Trophoblast cell (in vitro differentiated cells and primary cell): Measurements from ENCODE around the gene SHKBP1.

ENCODE experiments used
- DNase-seq, 2 donors: peaks; one replicate each; pipeline ENCODE4 v3.0.0-alpha.2; 2016
- H2AFZ ChIP-seq: 2 replicates; pipeline ENCODE4 v1.6.1; 2013; ENCODE audit warnings: low read length, moderate library complexity, mild to moderate bottlenecking; ENCODE audit not compliant: insufficient read depth, poor library complexity
- H2AK5ac ChIP-seq: 2 replicates; pipeline ENCODE4 v1.6.1; 2013; ENCODE audit warnings: mild to moderate bottlenecking, low read length
- H2BK120ac ChIP-seq: 2 replicates; pipeline ENCODE4 v1.6.1; 2013; ENCODE audit warnings: low read length, mild to moderate bottlenecking, moderate library complexity; ENCODE audit not compliant: insufficient read depth, poor library complexity
- H2BK12ac ChIP-seq: 2 replicates; pipeline ENCODE4 v1.6.1; 2013; ENCODE audit warnings: mild to moderate bottlenecking, low read length, moderate library complexity
- H2BK5ac ChIP-seq: 2 replicates; pipeline ENCODE4 v1.6.1; 2013; ENCODE audit warnings: low read length, low read depth, moderate library complexity, mild to moderate bottlenecking; ENCODE audit not compliant: poor library complexity
- H3K14ac ChIP-seq: 2 replicates; pipeline ENCODE4 v1.6.1; 2013; ENCODE audit warnings: mild to moderate bottlenecking, low read length
- H3K18ac ChIP-seq: 2 replicates; pipeline ENCODE4 v1.6.1; 2013; ENCODE audit warnings: mild to moderate bottlenecking, low read length
- H3K23ac ChIP-seq: 2 replicates; pipeline ENCODE4 v1.6.1; 2013; ENCODE audit warnings: low read length
- H3K27ac ChIP-seq: 2 replicates; pipeline ENCODE4 v1.5.1; 2013; ENCODE audit warnings: low read depth, mild to moderate bottlenecking, inconsistent platforms, low read length, moderate library complexity
- H3K27me3 ChIP-seq: 2 replicates; pipeline ENCODE4 v1.6.1; 2013; ENCODE audit warnings: inconsistent platforms, mild to moderate bottlenecking, low read length, moderate library complexity; ENCODE audit not compliant: insufficient read depth
- H3K36me3 ChIP-seq, 2 experiments: 1 replicate in 1 of 2; 2 replicates in 1 of 2; pipeline ENCODE4 v1.6.1; 2013; ENCODE audit warnings: low read length in 2 of 2, mild to moderate bottlenecking in 2 of 2, moderate library complexity in 1 of 2; ENCODE audit not compliant: insufficient read depth in 2 of 2, control insufficient read depth in 1 of 2
- H3K4ac ChIP-seq: 2 replicates; pipeline ENCODE4 v1.6.1; 2013; ENCODE audit warnings: low read depth, mild to moderate bottlenecking, low read length, moderate library complexity
- H3K4me1 ChIP-seq, 2 experiments: 1 replicate in 1 of 2; 2 replicates in 1 of 2; pipeline ENCODE4 v1.6.1; 2013; ENCODE audit warnings: low read length in 2 of 2, mild to moderate bottlenecking in 2 of 2, moderate library complexity in 1 of 2; ENCODE audit not compliant: insufficient read depth in 2 of 2, control insufficient read depth in 1 of 2
- H3K4me2 ChIP-seq: 2 replicates; pipeline ENCODE4 v1.6.1; 2013; ENCODE audit warnings: inconsistent platforms, mild to moderate bottlenecking, low read length, moderate library complexity
- H3K4me3 ChIP-seq: 2 replicates; pipeline ENCODE4 v1.5.1; 2013; ENCODE audit warnings: mild to moderate bottlenecking, low read depth, low read length, inconsistent platforms
- H3K79me1 ChIP-seq: one replicate; pipeline ENCODE4 v1.6.1; 2013; ENCODE audit warnings: low read length
- H3K79me2 ChIP-seq: 2 replicates; pipeline ENCODE4 v1.6.1; 2013; ENCODE audit warnings: low read length, mild to moderate bottlenecking; ENCODE audit not compliant: control insufficient read depth, insufficient read depth, poor library complexity
- H3K9ac ChIP-seq: 2 replicates; pipeline ENCODE4 v1.6.1; 2013; ENCODE audit warnings: mild to moderate bottlenecking, low read length
- H3K9me3 ChIP-seq: 2 replicates; pipeline ENCODE4 v1.6.1; 2013; ENCODE audit warnings: low read depth, mild to moderate bottlenecking, control low read depth, inconsistent platforms, low read length; ENCODE audit not compliant: insufficient read depth
- H4K12ac ChIP-seq: 2 replicates; pipeline ENCODE4 v1.6.1; 2013; ENCODE audit warnings: low read depth, mild to moderate bottlenecking, low read length, moderate library complexity
- H4K8ac ChIP-seq: 2 replicates; pipeline ENCODE4 v1.6.1; 2013; ENCODE audit warnings: low read depth, mild to moderate bottlenecking, low read length, moderate library complexity
- H4K91ac ChIP-seq: one replicate; pipeline ENCODE4 v1.6.1; 2013; ENCODE audit warnings: low read depth, mild to moderate bottlenecking, low read length, moderate library complexity
- WGBS: extraction: QIAGEN DNeasy Blood & Tissue Kit; methylation state at CpG from one replicate; pipeline ENCODE4 v1.1.7; 2013; ENCODE audit warnings: missing lambda C conversion rate; ENCODE audit not compliant: insufficient read length, insufficient coverage; ENCODE audit errors: extremely low coverage; 5-methylcytosine and 5-hydroxymethylcytosine counted together

Gene SHKBP1

GRCh38 chr19:40630571-40631160, 54.0 kb downstream of the SHKBP1 start:
- Histone ChIP-seq H3K18ac (peak overlapping the region; percentile 50), H4K8ac (peak overlapping the region; percentile 70), H3K79me1 (peaks cover 34% of the 10 kb centered on the region), H2BK5ac (peak overlapping the region; percentile 84), H2BK12ac (peak overlapping the region; percentile 45), H3K4ac (peak overlapping the region; percentile 43), H3K4me1 (peaks cover 36 to 47% of the 10 kb centered on the region in 2 experiments), H2BK120ac (peak overlapping the region; percentile 79), H3K36me3 (peaks cover 24 to 30% of the 10 kb centered on the region in 2 experiments), H3K9me3 (peaks cover 3% of the 10 kb centered on the region), H3K23ac (no peak overlapping the region), H3K27me3 (no peaks in the 10 kb centered on the region), H3K4me3 (no peak overlapping the region), H3K27ac (peak overlapping the region; percentile 93), H2AK5ac (peak overlapping the region; percentile 24), H3K79me2 (peaks cover 4% of the 10 kb centered on the region), H4K12ac (peak overlapping the region; percentile 3), H3K14ac (peak overlapping the region; percentile 60), H2AFZ (no peak overlapping the region), H4K91ac (peak overlapping the region; percentile 95), H3K9ac (peak overlapping the region; percentile 18), H3K4me2 (no peak overlapping the region)
- no peak for DNase-seq
- WGBS, result no CpG with 5 or more reads among the region's 16 CpGs

DNA sequence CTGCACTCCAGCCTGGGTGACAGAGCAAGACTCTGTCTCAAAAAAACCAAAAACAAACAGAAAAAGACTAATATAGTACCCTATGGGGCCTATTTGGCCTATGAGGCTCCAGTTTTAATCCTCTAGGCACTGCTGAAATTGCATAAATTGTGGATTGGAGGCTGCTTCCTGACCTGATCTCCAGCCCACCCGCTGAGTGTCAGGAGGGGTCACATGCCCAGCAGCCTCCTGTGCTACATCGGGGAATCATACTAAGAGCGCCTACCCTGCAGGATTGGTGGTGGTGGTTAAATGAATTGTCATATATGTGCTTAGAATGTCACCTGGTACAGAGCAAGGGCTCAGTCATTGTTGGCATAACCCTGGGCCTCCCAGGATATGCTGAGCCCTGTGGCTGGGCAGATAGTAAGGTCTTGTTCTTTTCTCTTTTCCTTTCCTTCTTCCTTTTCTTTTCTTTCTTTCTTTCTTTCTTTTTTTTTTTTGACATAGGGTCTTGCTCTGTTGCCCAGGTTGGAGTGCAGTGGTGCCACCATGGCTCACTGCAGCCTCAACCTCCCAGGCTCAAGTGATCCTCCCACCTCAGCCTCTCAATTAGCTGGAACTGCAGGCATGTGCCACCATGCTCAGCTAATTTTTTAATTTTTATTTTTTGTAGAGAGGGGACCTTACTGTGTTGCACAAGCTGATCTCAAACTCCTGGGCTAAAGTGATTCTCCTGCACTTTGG, 55.8 kb downstream of the SHKBP1 start:
- Histone ChIP-seq H4K12ac (no peak overlapping the region), H3K4me1 (peaks cover 34 to 39% of the 10 kb centered on the region in 2 experiments), H3K79me1 (peaks cover 31% of the 10 kb centered on the region), H3K4me2 (no peak overlapping the region), H2BK5ac (peak overlapping the region; percentile 81), H2AK5ac (no peak overlapping the region), H3K23ac (no peak overlapping the region), H3K4ac (no peak overlapping the region), H4K8ac (peak overlapping the region; percentile 21), H3K79me2 (peaks cover 4% of the 10 kb centered on the region), H3K9ac (no peak overlapping the region), H2AFZ (no peak overlapping the region), H3K27me3 (no peaks in the 10 kb centered on the region), H3K9me3 (peaks cover 3% of the 10 kb centered on the region), H2BK12ac (peak overlapping the region; percentile 83), H4K91ac (peak overlapping the region; percentile 82), H3K4me3 (no peak overlapping the region), H3K18ac (peak overlapping the region; percentile 45), H3K36me3 (peaks cover 11 to 13% of the 10 kb centered on the region in 2 experiments), H3K27ac (peak overlapping the region; percentile 96), H3K14ac (peak overlapping the region; percentile 45), H2BK120ac (peak overlapping the region; percentile 87)
- no peak for DNase-seq
- WGBS, result no CpG with 5 or more reads among the region's 3 CpGs

GRCh38 chr19:40633207-40633606, 56.5 kb downstream of the SHKBP1 start:
- no peaks in the 10 kb centered on the region for H3K27me3 ChIP-seq
- peaks cover 3% of the 10 kb centered on the region for H3K9me3 ChIP-seq
- H2AFZ ChIP-seq, result no peak overlapping the region
- H3K4me1 ChIP-seq, result peaks cover 34 to 39% of the 10 kb centered on the region in 2 experiments
- peak overlapping the region; percentile 32 for H3K27ac ChIP-seq
- H2AK5ac ChIP-seq, result no peak overlapping the region
- peak overlapping the region; percentile 34 for H4K8ac ChIP-seq
- peak overlapping the region; percentile 65 for H3K14ac ChIP-seq
- H4K91ac ChIP-seq, result peak overlapping the region; percentile 73
- no peak overlapping the region for H3K23ac ChIP-seq
- H3K79me2 ChIP-seq, result peaks cover 4% of the 10 kb centered on the region
- H3K18ac ChIP-seq, result peak overlapping the region; percentile 45
- H2BK12ac ChIP-seq, result peak overlapping the region; percentile 74
- H3K36me3 ChIP-seq, result peaks cover 7 to 8% of the 10 kb centered on the region in 2 experiments
- no CpG with 5 or more reads among the region's 5 CpGs for WGBS
- no peak overlapping the region for H3K4ac ChIP-seq
- DNase-seq, result no peak
- H3K9ac ChIP-seq, result no peak overlapping the region
- peak overlapping the region; percentile 64 for H2BK120ac ChIP-seq
- H3K4me2 ChIP-seq, result no peak overlapping the region
- H4K12ac ChIP-seq, result no peak overlapping the region
- no peak overlapping the region for H3K4me3 ChIP-seq
- H3K79me1 ChIP-seq, result peaks cover 31% of the 10 kb centered on the region
- H2BK5ac ChIP-seq, result peak overlapping the region; percentile 7

DNA sequence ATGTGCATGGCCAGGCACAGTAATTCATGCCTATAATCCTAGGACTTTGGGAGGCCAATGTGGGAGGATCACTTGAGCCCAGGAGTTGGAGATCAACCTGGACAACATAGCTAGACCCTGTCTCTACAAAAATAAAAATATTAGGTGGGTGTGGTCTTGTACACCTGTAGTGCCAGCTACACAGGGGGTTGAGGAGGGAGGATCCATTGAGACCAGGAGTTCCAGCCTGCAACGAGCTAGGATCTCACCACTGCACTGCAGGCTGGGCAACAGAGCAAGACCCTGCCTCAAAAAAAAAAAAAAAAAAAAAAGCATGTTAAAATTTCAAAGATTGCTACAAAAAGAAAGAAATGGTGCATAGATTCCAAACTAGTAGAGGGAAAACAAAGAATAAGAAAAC, 61.7 kb downstream of the SHKBP1 start:
- Histone ChIP-seq H3K4me2 (no peak overlapping the region), H3K23ac (no peak overlapping the region), H3K18ac (no peak overlapping the region), H3K79me1 (peaks cover 20% of the 10 kb centered on the region), H2AK5ac (no peak overlapping the region), H3K4me3 (no peak overlapping the region), H3K9me3 (peaks cover 3% of the 10 kb centered on the region), H2AFZ (no peak overlapping the region), H3K4ac (no peak overlapping the region), H4K12ac (no peak overlapping the region), H3K9ac (no peak overlapping the region), H3K4me1 (peaks cover 17 to 19% of the 10 kb centered on the region in 2 experiments), H3K36me3 (no peaks in the 10 kb centered on the region), H4K8ac (no peak overlapping the region), H2BK120ac (no peak overlapping the region), H3K27ac (no peak overlapping the region), H3K14ac (no peak overlapping the region), H2BK12ac (no peak overlapping the region), H3K27me3 (no peaks in the 10 kb centered on the region), H4K91ac (no peak overlapping the region), H3K79me2 (peaks cover 4% of the 10 kb centered on the region), H2BK5ac (no peak overlapping the region)
- no CpG with 5 or more reads among the region's 1 CpG for WGBS
- DNase-seq, result no peak
